ENCODE data around the gene BACE1. TPM values are rescaled to one million over a fixed set of nuclear protein-coding genes. Genes with fewer than 3 reads are reported as not detected.
"Not testable (repeated sequence)": the region's sequence is repeated elsewhere in the genome, so short reads cannot be mapped to it uniquely, and the experiment has no call there.

The BACE1 gene
- total RNA-seq, 2 experiments from 2014 or later = 1.6 to 1.9 TPM

DNA sequence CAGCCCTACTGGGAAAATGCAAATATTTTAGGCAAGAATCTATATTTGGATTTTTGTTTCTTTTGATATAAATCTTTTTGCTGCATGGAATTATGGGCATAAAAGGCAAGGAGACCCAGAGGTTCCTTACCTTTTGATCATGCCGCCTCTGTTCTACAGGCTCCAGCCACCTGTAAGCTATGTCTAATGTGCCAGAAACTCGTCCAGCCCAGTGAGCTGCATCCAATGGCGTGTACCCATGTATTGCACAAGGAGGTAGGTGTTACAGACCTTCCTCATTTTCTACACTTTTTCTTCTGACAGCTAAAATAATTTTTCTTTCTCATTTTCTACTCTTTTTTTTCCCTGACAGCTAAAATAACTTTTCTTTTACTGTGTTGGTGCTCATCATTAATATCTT lies 33.1 kb downstream of the BACE1 start:
- POLR2A ChIA-PET = no interaction called here
- CTCF ChIA-PET = no interaction called here

- ChIA-PET CTCF (no interaction called here), POLR2A (no interaction called here)
These were observed 34.2 kb downstream of the BACE1 start for GRCh38 chr11:117281869-117282268.

GRCh38 chr11:117281159-117281558 lies 34.9 kb downstream of the BACE1 start:
- CTCF ChIA-PET = no interaction called here
- POLR2A ChIA-PET = no interaction called here

DNA sequence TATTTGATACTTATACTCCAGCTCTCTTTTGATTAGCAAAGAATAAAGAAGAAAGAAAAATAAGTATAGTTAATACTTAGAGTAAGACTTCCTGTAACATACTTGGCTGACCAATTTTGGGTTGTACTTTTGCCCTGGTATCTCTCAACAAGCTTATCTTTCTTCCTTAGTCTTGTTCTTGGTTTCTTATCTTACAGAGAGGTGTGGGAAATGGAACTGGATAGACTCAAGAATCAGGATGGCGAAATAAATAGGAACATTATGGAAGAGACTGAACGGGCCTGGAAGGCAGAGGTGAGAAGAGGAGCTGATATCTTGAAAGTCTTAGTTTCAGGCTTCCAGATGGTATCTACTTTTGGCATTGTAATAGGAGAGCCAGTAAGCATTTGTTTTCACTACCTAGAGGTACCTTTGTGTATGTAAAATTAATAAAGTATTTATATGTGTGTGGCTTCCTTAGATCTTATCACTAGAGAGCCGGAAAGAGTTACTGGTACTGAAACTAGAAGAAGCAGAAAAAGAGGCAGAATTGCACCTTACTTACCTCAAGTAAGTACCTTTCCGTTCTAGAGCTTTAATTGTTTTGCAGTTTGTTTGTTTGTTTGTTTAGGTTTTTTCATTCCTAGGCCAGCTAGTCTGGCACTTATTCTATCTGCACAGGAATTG lies 36.2 kb downstream of the BACE1 start:
- ChIA-PET CTCF (no interaction called here), POLR2A (no interaction called here)

DNA sequence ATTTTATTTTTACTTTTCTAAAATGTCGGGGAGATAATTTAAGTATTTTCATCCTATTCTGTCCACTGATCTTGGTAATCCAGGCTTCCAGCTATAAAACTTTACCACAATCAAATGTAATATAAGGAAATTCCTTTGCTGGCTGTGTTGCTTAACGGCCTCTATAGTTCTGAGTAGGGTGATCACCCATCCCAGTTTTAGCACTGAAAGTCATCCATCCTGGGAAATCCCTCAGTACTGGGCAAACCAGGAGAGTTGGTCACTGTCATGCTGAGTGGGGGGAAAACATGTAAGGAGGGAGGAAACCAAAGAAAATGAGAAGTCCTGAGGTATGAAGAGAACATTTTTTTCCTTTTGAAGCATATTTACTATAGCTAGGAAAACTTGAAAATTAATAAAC lies 37.7 kb downstream of the BACE1 start:
- ChIA-PET CTCF (no interaction called here), POLR2A (interaction anchor here (1.1 kb wide), 1 partner anchor 76 kb away, joined by 5 read pairs; no protein-coding TSS in a partner anchor)

DNA sequence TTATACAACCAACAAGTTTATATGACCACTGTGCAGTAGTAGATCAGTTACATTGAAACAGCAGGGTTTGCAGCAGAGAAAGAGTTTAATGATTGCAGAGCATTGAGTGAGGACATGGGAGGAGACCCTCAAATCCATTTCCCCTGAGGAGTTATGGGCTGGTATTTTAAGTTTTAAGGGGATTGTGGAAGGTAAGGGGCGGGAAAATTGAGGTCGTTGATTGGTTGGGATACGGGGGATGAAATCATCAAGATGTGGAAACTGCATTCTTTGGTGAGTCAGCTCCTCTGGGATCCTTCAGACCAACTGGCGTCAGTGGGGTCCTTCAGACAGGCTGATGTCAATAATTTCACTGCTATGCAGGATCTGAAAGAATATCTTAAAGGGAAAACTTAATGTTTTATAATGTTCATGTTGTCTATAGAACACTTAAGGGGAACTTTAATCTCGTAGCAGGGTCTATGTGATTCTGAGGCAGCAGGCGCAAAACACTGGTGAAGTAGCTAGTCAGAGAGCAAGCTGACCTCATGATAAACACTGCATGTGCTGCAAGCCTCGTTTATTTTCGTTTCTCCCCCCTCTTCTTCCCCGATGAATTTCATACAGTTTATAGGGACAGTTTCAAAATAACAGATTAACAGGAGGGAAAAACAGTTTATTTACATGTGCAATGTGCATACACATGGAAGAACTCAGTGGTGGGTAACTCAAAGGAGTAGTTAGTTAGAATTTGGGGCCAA lies 42.3 kb downstream of the BACE1 start:
- ChIA-PET POLR2A (interaction anchor here (0.7 kb wide), 1 partner anchor 15 kb away, joined by 3 read pairs; no protein-coding TSS in a partner anchor), CTCF (no interaction called here)

DNA sequence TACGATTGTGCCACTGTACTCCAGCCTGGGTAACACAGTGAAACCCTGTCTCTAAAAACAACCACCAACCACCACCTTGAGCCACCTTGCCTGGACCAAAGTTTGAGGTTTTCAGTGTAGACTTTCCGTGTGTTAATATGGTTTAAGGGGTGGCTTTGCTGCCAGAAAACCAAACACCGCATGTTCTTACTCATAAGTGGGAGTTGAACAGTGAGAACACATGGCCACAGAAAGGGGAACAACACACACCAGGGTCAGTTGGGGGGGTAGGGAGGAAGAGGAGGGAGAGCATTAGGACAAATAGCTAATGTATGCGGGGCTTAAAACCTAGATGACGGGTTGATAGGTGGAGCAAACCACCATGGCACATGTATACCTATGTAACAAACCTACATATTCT lies 43.9 kb downstream of the BACE1 start:
- CTCF ChIA-PET = not testable (repeated sequence)

DNA sequence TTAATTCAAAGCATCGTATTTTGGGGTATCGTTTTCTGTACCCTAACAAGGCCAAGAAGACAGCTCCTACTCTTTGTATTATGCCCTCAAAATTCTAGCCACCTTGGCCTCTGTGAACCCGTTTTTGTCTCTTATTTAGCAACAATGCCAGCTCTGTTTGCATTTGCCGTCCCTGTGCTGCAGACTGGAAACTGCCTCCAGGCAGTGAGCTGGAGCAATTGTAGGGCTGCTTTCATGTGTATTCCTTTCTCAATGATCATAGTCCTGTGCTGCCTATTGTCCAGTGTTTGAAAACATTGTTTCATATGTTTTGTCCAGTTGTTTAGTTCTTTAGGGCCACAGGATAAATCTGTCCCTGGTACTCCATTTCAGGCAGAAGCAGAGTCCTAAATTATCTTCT lies 44.8 kb downstream of the BACE1 start:
- ChIA-PET POLR2A (no interaction called here), CTCF (no interaction called here)

More for the DNA sequence above, 43.9 kb downstream of the BACE1 start:
- POLR2A ChIA-PET = not testable (repeated sequence)

- ChIA-PET POLR2A (no interaction called here), CTCF (no interaction called here)
These were observed 46.2 kb downstream of the BACE1 start for GRCh38 chr11:117269856-117270255.

DNA sequence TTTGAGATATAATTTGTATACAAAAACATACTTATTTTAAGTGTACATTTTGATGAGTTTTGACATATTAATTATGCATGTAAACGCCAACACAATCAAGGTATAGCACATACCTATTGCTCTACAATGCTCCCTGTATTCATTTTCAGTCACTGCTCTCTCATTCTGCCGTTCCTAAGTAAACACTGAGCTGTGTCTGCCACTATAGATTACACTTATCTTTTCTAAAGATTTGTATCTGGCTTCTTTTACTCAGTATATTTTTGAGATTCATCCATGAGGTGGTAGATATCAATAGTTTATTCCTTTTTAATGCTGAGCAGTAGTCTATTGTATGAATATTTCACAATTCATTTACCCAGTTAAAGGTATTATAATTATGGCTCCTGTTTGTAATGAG lies 50.3 kb downstream of the BACE1 start:
- POLR2A ChIA-PET = no interaction called here
- CTCF ChIA-PET = no interaction called here

DNA sequence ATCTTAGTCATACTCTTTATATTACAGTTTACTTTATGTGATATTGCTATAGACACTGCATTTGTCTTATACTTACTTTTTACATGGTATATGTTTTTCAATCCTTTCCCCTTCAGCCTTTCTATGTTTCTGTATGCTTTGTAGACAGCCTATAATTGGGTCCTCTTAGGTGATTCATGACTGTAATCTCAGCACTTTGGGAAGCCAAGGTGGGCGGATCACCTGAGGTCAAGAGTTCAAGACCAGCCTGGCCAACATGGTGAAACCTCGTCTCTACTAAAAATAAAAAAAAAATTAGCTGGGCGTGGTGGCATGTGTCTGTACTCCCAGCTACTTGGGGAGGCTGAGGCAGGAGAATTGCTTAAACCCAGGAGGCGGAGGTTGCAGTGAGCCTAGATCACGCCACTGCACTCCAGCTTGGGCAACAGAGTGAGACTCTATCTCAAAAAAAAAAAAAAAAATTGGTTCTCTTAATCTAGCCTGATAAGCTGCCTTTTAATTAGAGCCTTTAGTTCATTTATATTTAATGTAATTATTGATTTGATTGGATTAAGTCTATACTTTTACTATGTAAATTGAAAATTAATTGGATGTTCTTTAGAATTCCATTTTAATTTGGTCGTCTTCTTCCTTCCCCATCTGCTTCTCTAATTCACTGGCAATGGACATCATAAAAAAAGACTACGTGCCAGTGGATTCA lies 51.3 kb downstream of the BACE1 start:
- CTCF ChIA-PET, POLR2A ChIA-PET: not testable (repeated sequence)

- POLR2A ChIA-PET = no interaction called here
- CTCF ChIA-PET = no interaction called here
These were observed 56.6 kb downstream of the BACE1 start for GRCh38 chr11:117259417-117259816.

DNA sequence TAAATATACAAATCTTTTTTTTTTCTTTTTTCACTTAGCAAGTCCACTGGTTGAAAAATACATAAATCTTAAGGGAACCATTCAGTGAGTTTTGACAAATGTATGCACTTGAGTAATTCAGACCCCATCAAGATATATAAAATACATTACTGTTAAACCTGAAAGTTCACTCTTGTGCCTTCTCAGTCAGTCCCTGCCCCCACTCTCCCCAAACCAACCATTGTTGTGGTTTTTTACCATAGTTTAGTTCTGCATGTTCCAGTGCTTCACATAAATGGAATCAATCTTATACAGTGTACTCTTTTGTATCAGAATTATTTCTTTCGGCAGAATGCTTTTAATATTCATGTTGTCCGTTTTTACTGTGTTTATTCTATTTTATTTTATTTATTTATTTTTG lies 57.5 kb downstream of the BACE1 start:
- CTCF ChIA-PET = no interaction called here
- POLR2A ChIA-PET = no interaction called here

DNA sequence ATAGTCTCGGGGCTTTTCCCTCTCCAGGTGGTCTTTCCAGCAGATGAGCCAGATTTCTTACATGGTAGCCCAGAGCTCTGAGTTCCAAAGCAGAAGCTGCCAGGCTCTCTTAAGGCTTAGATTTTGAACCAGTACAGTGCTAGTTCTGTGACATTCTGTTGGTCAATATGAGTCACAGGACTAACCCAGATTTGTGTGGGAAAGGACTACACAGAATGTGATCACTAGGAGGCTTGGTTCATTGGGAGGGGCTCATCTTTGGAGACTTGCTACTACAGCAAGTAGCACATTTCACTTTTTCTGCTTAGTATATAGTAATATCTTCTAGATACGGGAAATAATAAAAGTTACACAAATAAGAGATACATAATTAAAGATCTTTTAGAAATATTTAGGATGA lies 59.5 kb downstream of the BACE1 start:
- ChIA-PET POLR2A (no interaction called here), CTCF (no interaction called here)

DNA sequence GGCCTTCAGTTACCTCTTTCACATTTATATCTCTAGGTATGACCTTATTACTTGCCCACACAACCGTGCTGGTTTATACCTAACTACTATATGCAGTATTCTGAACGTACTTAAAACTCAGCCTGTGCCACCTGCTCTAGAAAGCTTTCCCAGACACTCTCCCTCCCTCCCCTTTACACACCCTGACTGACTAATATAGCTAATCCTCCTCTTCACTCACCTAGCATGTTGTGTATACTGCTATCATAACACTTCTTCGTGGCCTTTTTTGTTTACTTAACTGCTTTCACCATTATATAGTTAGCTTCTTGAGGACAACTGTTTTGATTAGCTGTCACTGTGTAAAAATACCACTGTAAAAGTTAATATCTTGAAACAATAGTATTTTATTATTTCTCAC lies 60.1 kb downstream of the BACE1 start:
- POLR2A ChIA-PET = no interaction called here
- CTCF ChIA-PET = no interaction called here

DNA sequence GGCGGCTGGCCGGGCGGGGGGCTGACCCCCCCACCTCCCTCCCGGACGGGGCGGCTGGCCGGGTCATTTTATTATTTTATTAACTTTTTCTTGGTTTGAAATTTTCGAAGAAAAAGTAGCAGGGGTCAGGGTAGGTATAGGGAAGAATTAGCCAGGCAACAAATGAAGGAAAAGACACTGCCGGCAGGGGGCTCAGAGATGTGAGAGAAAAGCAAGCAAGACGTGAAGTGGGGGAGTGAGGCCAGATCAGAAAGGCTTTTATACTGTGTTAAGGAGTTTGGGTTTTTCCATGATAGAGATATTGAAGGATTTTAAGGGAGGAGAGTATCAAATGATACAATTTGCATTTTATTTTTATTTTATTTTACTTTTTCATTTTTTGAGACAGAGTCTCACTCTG lies 64.5 kb downstream of the BACE1 start:
- ChIA-PET POLR2A (no interaction called here), CTCF (no interaction called here)

DNA sequence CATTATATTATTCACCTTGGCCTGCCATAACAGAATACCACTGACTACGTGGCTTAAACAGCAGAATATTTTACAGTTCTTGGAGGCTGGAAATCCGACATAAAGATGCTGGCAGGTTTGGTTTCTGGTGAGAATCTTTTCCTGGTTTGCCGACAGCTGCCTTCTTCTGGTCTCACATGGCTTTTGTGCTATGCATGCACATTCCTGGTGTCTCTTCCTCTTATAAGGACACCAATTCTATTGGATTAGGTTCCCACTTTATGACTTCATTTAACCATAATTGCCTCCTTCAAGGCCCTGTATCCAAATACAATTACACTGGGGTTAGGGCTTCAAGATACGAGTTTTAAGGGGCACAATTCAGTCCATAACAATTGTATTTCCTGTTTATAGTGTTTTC lies 66.5 kb downstream of the BACE1 start:
- ChIA-PET POLR2A (no interaction called here), CTCF (no interaction called here)

- ChIA-PET CTCF (no interaction called here), POLR2A (interaction anchor here (0.7 kb wide), 1 partner anchor 141 kb away, joined by 4 read pairs; no protein-coding TSS in a partner anchor)
These were observed 67.7 kb downstream of the BACE1 start for GRCh38 chr11:117248341-117248740.

DNA sequence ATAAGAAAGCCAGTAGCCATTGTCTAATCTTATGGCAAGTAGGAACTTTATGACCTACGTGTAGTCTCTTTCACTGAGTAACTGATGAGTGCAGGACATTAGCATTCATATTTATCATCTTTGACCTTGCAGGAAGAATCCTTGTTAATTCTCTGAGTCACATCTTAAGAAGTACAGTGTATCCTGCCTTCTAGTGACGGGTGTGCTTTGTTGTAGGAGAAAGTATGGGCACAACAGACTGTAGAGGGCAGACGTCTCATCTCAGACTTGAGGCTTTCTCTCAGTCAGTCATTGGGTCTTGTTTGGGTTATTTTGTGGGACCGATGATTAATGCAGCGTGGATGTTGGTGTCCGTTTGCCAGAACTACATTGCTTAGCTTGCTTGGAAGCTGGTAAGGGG lies 76.8 kb downstream of the BACE1 start:
- ChIA-PET CTCF (no interaction called here), POLR2A (no interaction called here)

DNA sequence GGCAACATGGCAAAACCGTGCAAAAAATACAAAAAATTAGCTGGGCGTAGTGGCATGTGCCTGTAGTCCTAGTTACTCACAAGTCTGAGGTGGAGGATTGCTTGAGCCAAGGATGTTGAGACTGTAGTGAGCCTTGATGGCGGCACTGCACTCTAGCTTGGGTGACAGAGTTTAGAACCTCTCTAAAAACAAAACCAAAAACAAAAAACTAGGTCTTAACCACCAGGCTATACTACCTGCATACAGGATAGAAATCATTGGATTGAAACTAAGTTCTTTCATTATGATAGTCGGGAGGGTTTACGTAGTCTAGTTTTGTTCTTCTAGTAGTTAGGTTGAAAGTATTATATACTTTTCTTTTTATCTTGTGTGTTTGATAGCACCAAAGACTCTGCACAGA lies 77.8 kb downstream of the BACE1 start:
- POLR2A ChIA-PET = no interaction called here

More for the DNA sequence above, 77.8 kb downstream of the BACE1 start:
- CTCF ChIA-PET = interaction anchor here (0.7 kb wide), 1 partner anchor 140 kb away, joined by 6 read pairs; no protein-coding TSS in a partner anchor
